Parathyroid adenoma (tissue), 2 donors: ENCODE data around the gene ATP2B2.

Source experiments
- H2AFZ ChIP-seq: fragments of 300-600 bp; sonication (generic); one replicate; pipeline ENCODE4 v1.7.0; 2017; ENCODE audit warnings: antibody characterized with exemption, mild to moderate bottlenecking
- H3K27ac ChIP-seq: fragments of 300-600 bp; sonication (generic); one replicate; pipeline ENCODE4 v1.7.0; 2017
- H3K27me3 ChIP-seq: fragments of 300-600 bp; sonication (generic); one replicate; pipeline ENCODE4 v1.7.0; 2017; ENCODE audit warnings: low read length; ENCODE audit not compliant: control insufficient read depth, insufficient read depth
- H3K36me3 ChIP-seq: fragments of 300-600 bp; sonication (generic); one replicate; pipeline ENCODE4 v1.7.0; 2017; ENCODE audit warnings: low read length; ENCODE audit not compliant: control insufficient read depth, insufficient read depth
- H3K4me1 ChIP-seq: fragments of 300-600 bp; sonication (generic); one replicate; pipeline ENCODE4 v1.7.0; 2017; ENCODE audit warnings: control low read depth
- H3K4me2 ChIP-seq: fragments of 300-600 bp; sonication (generic); one replicate; pipeline ENCODE4 v1.7.0; 2017; ENCODE audit warnings: low read length
- H3K4me3 ChIP-seq: fragments of 300-600 bp; sonication (generic); one replicate; pipeline ENCODE4 v1.7.0; 2017; ENCODE audit warnings: low read depth, low read length
- H3K79me2 ChIP-seq: fragments of 300-600 bp; sonication (generic); one replicate; pipeline ENCODE4 v1.7.0; 2017; ENCODE audit warnings: control low read depth
- H3K9ac ChIP-seq: fragments of 300-600 bp; sonication (generic); one replicate; pipeline ENCODE4 v1.7.0; 2017; ENCODE audit warnings: mild to moderate bottlenecking
- H3K9me3 ChIP-seq: fragments of 300-600 bp; sonication (generic); one replicate; pipeline ENCODE4 v1.7.0; 2017; ENCODE audit warnings: low read length; ENCODE audit not compliant: control insufficient read depth
- CTCF ChIP-seq: fragments of 300-600 bp; sonication (generic); IDR thresholded peaks from one replicate; pipeline ENCODE4 v1.7.0; 2017; ENCODE audit warnings: antibody characterized with exemption, mild to moderate bottlenecking
- donor health status: primary hyperparathyroidism.

Gene ATP2B2

GRCh38 chr3:10416730-10417300 lies 88.6 kb downstream of the ATP2B2 start:
- Histone ChIP-seq H3K27ac (no peak overlapping the region), H3K4me3 (no peak overlapping the region), H2AFZ (no peak overlapping the region), H3K9me3 (no peaks in the 10 kb centered on the region), H3K79me2 (no peaks in the 10 kb centered on the region), H3K4me1 (no peaks in the 10 kb centered on the region), H3K27me3 (no peaks in the 10 kb centered on the region), H3K36me3 (no peaks in the 10 kb centered on the region), H3K4me2 (no peak overlapping the region), H3K9ac (no peak overlapping the region)
- TF ChIP-seq CTCF = no peak

GRCh38 chr3:10413041-10413440 lies 92.3 kb downstream of the ATP2B2 start:
- no peaks in the 10 kb centered on the region for H3K79me2 ChIP-seq
- no peak overlapping the region for H3K27ac ChIP-seq
- H3K27me3 ChIP-seq = no peaks in the 10 kb centered on the region
- H3K4me2 ChIP-seq = no peak overlapping the region
- H3K9ac ChIP-seq = no peak overlapping the region
- H2AFZ ChIP-seq = no peak overlapping the region
- H3K9me3 ChIP-seq = no peaks in the 10 kb centered on the region
- H3K36me3 ChIP-seq = no peaks in the 10 kb centered on the region
- H3K4me3 ChIP-seq = no peak overlapping the region
- no peak for TF ChIP-seq CTCF
- no peaks in the 10 kb centered on the region for H3K4me1 ChIP-seq

GRCh38 chr3:10411598-10412332 lies 93.6 kb downstream of the ATP2B2 start:
- Histone ChIP-seq H3K27ac (no peak overlapping the region), H3K27me3 (no peaks in the 10 kb centered on the region), H2AFZ (no peak overlapping the region), H3K4me1 (no peaks in the 10 kb centered on the region), H3K9me3 (no peaks in the 10 kb centered on the region), H3K79me2 (no peaks in the 10 kb centered on the region), H3K36me3 (no peaks in the 10 kb centered on the region), H3K4me3 (no peak overlapping the region), H3K4me2 (no peak overlapping the region), H3K9ac (no peak overlapping the region)
- no peak for TF ChIP-seq CTCF

- no peak overlapping the region for H3K27ac ChIP-seq
- no peaks in the 10 kb centered on the region for H3K4me1 ChIP-seq
Measured at GRCh38 chr3:10410383-10411002, 94.9 kb downstream of the ATP2B2 start.

More at GRCh38 chr3:10410383-10411002, 94.9 kb downstream of the ATP2B2 start:
- Histone ChIP-seq H3K36me3 (no peaks in the 10 kb centered on the region), H3K9ac (no peak overlapping the region), H3K4me3 (no peak overlapping the region), H3K4me2 (no peak overlapping the region), H3K27me3 (no peaks in the 10 kb centered on the region), H3K9me3 (no peaks in the 10 kb centered on the region), H3K79me2 (no peaks in the 10 kb centered on the region), H2AFZ (no peak overlapping the region)
- TF ChIP-seq CTCF = no peak
